ENCODE data around the gene TBX4. TPM values are rescaled to one million over a fixed set of nuclear protein-coding genes. Genes with fewer than 3 reads are reported as not detected.

Gene TBX4
- total RNA-seq (not detected), polyA plus RNA-seq (not detected), total RNA-seq (0 to 0.08 (median 0) reads per million in 6 experiments)

DNA sequence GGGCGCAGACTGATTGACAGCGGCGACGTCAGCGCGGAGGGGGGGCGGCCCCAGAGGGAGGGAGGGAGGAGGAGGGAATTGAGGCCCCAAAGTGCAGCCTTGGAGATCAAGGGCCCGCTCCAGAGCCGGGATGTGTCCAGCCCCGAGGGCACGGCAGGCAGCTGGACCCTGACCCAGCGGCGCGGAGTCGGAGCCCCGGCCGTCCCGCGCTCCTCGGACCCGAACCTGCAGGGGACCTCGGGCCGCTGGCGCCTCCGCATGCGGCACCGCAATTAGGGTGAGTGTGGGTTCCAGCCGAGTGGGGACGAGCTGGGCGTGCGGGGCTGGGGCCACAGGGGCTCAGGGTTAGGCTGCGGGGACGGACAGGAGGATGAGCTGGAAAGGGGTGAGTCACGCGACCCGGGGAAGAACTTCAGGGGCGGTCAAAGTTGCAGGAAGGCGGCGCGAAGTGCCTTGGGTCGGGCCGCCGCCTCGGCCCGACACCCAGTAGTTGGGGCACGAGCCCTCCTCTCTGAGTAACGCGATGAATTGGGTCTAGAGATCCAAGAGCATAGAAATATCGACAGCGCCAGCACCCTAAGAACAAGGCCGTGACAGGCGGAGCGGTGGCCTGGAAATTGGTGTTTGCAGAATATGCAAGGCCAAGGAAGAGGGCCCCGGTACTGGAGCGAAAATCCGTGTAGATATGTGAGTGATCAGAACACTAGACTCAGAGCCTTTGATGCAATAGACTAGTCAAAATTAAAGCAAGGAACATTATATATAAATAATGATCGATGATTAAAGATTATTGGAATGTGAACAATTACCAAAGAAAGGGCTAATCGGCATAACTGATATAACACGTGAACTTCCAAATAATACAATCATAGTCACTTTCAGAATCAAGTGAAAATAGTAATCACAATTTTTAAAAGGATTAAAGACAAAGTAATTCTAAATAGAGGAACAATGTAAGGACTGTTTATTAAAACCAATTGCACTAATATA lies at the start of gene TBX4:
Gene TBX4, plus strand, starts transcription at position 122 of the 990 bp plus-strand sequence. CDS start 4,069 bp downstream, outside the sequence.
- POLR2A ChIA-PET: no interaction called here
- peaks cover 12 to 47% (median 33%) of the 10 kb centered on the region in 4 donors for H3K4me1 Mint-ChIP-seq
- H3K27me3 Mint-ChIP-seq: peaks cover 39 to 74% (median 61%) of the 10 kb centered on the region in 5 donors
- H3K4me3 Mint-ChIP-seq: peak within 1 kb of the TSS; percentile 64 to 85 (median 71)
- peak within 1 kb of the TSS in 1 of 10 donors; percentile 83 for H3K27ac Mint-ChIP-seq
- H3K36me3 Mint-ChIP-seq: peaks cover 2 to 4% (median 3%) of the 10 kb centered on the region in 3 donors
- peak in 1 of 2 donors; percentile 16 for ATAC-seq
- DNase-seq: no peak
- peaks cover 0 to 5% (median 0%) of the 10 kb centered on the region in 9 donors for H3K9me3 Mint-ChIP-seq

DNA sequence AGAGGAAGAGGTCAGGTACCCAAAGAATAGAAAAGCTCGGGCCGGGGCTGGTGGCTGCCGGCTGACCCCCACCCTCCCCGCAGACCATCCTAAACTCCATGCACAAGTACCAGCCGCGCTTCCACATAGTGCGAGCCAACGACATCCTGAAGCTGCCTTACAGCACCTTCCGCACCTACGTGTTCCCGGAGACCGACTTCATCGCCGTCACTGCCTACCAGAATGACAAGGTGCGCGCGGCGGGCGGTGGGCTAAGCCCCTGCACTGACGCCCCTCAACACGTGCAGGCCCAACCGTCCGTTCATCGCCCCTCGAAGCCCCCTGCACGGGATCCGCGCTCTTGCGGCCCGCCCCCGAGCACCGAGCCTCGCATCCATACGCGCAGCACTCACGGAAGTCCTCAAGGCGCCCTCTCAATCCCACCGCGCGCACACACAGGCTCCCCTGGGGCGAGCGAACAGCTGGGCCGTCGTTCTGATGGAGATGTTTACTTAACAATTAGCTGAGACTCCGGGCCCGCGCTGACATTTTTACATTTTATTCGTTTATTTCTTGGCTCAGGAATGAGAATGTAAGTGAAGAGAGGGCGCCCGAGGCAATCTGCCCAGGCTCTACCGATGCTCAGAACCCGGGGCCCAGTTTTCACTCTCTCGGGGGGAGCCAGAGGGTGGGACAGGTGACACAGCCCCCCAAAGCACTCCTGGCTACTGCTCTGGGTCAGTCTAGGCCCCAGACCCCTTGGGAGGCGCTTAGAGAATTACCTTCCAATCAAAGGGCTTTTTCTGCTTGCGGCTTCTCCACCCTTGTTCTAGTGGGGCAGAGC lies 49.0 kb upstream of the TBX4 start:
- no peak for DNase-seq
- POLR2A ChIA-PET: no interaction called here
- Mint-ChIP-seq H3K9me3 (peaks cover 0 to 2% (median 0%) of the 10 kb centered on the region in 9 donors), H3K36me3 (peaks cover 0 to 5% (median 0%) of the 10 kb centered on the region in 3 donors), H3K4me1 (peaks cover 22 to 49% (median 45%) of the 10 kb centered on the region in 4 donors), H3K4me3 (peak overlapping the region; percentile 54 to 84 (median 74)), H3K27me3 (peaks cover 38 to 72% (median 59%) of the 10 kb centered on the region in 5 donors), H3K27ac (peak overlapping the region in 2 of 10 donors; percentile 43 to 72)
- peak; percentile 49 to 51 for ATAC-seq

DNA sequence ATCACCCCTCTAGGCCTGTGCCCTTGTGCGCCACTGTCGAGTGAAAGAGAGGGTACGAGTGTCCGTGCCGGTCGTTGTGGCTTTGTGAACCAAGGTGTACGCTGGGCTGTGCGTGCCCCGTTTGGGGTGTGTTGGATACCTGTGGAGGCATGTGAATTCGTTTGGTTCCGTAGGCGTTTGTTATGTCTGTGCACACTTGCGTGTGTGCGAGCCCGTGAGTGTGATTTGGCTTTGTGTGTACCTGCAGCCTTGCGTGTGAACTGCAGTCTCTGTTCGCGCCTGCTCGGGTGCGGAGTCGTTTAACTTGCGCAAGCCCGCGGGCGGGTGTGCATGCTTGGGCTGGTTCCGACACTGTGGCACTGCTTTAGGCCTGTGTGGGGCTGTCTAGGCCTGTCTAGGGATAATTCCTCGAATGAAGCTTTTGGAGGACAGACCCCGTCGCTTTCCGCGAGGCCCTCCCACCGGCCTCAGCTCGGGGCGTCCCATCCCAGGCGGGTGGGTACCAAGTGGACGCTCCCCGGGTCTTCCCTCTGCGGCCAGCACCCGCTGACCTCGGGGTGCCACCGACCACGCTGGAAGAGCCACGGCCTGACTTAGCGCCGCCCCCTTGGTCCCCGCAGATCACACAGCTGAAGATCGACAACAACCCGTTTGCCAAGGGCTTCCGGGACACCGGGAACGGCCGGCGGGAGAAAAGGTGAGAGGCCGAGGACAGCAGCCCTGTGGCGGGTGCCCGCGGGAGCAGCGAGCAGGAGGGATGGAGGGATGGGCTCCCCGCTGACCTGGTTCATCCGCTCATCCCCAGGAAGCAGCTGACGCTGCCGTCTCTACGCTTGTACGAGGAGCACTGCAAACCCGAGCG lies 48.2 kb upstream of the TBX4 start:
- ATAC-seq: peak; percentile 26 to 30

DNA sequence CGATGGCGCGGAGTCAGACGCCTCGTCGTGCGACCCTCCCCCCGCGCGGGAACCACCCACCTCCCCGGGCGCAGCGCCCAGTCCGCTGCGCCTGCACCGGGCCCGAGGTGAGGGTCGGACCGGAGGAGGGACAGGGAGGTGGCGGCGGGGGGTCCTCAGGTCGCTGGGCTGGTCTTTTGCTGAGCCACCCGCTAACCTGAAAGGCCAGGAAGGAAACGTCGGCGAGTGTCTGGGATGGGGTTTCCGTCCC lies 47.6 kb upstream of the TBX4 start:
- Mint-ChIP-seq H3K4me1 (peaks cover 23 to 50% (median 46%) of the 10 kb centered on the region in 4 donors), H3K27ac (no peak overlapping the region), H3K9me3 (peaks cover 0 to 2% (median 0%) of the 10 kb centered on the region in 9 donors), H3K4me3 (peak overlapping the region in 7 of 10 donors; percentile 20 to 84 (median 59)), H3K27me3 (peaks cover 38 to 74% (median 60%) of the 10 kb centered on the region in 5 donors), H3K36me3 (peaks cover 0 to 3% (median 0%) of the 10 kb centered on the region in 3 donors)
- no peak for DNase-seq
- ATAC-seq: no peak
- POLR2A ChIA-PET: no interaction called here

More for the DNA sequence above, 48.2 kb upstream of the TBX4 start:
- H3K36me3 Mint-ChIP-seq: peaks cover 0 to 3% (median 0%) of the 10 kb centered on the region in 3 donors
- H3K4me3 Mint-ChIP-seq: peak overlapping the region; percentile 54 to 84 (median 74)
- no peak overlapping the region for H3K27ac Mint-ChIP-seq
- H3K9me3 Mint-ChIP-seq: peaks cover 0 to 2% (median 0%) of the 10 kb centered on the region in 9 donors
- POLR2A ChIA-PET: no interaction called here
- H3K4me1 Mint-ChIP-seq: peaks cover 23 to 50% (median 46%) of the 10 kb centered on the region in 4 donors
- peaks cover 38 to 72% (median 60%) of the 10 kb centered on the region in 5 donors for H3K27me3 Mint-ChIP-seq
- DNase-seq: peak in 1 of 10 donors; percentile 59

DNA sequence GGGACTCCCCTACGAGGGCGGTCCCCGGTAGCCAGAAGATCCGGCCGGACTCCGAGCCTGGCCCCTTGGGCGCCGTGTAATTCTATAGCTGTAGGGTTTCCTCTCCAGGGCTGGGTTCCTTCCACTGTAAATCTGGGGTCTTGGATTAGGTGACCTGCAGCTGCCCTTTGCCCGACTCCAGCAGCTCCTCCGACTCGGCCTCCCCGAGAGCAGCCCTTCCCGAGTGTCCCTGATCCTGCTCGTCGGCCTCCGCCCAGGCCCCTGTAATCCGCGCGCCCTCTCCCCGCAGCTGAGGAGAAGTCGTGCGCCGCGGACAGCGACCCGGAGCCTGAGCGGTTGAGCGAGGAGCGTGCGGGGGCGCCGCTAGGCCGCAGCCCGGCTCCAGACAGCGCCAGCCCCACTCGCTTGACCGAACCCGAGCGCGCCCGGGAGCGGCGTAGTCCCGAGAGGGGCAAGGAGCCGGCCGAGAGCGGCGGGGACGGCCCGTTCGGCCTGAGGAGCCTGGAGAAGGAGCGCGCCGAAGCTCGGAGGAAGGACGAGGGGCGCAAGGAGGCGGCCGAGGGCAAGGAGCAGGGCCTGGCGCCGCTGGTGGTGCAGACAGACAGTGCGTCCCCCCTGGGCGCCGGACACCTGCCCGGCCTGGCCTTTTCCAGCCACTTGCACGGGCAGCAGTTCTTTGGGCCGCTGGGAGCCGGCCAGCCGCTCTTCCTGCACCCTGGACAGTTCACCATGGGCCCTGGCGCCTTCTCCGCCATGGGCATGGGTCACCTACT lies 47.1 kb upstream of the TBX4 start:
- ATAC-seq (no peak), DNase-seq (peak in 1 of 10 donors; percentile 43)
- POLR2A ChIA-PET: no interaction called here
- peak overlapping the region in 5 of 10 donors; percentile 20 to 81 (median 59) for H3K4me3 Mint-ChIP-seq
- H3K9me3 Mint-ChIP-seq: peaks cover 0 to 2% (median 0%) of the 10 kb centered on the region in 9 donors
- peaks cover 41 to 78% (median 63%) of the 10 kb centered on the region in 5 donors for H3K27me3 Mint-ChIP-seq
- peaks cover 0 to 3% (median 0%) of the 10 kb centered on the region in 3 donors for H3K36me3 Mint-ChIP-seq
- peaks cover 25 to 53% (median 49%) of the 10 kb centered on the region in 4 donors for H3K4me1 Mint-ChIP-seq
- H3K27ac Mint-ChIP-seq: no peak overlapping the region

DNA sequence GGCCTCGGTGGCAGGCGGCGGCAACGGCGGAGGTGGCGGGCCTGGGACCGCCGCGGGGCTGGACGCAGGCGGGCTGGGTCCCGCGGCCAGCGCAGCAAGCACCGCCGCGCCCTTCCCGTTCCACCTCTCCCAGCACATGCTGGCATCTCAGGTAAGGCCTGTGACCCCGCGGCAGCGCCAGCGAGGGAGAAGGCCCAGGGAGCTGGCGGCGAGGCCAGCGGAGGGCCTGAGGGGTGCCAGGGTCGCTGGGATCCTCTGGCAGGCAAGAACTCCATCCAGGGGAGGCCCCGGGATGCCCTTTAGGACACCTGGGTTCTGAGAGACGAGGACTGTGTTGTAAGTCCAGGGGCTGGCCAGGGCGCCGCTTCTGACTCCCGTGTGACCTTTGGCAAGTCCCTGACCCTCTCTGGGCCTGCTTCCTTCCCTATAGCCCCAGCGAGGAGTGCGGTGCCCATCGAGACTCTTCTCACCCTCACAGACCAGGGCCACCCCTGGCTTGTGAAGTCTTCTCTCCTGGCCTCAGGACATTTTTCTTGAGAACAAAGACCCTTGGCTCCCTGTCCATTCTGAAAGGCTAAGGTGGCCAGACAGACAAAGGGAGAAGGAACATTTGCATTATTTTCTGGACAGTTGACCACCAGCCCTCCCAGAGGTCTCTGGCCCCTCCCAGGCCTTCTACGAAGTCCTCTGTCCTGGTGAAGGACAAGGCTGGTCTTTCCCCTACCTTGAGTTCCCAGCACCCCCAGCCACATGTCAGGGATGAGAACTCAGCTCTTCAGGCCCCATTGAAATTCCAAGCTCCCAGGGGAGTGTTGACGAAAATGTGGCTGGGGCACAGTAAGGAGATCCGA lies 46.3 kb upstream of the TBX4 start:
- Mint-ChIP-seq H3K9me3 (peaks cover 0 to 2% (median 0%) of the 10 kb centered on the region in 9 donors), H3K4me3 (peak overlapping the region in 4 of 10 donors; percentile 7 to 34 (median 17)), H3K27me3 (peaks cover 41 to 81% (median 69%) of the 10 kb centered on the region in 5 donors), H3K36me3 (peaks cover 0 to 3% (median 0%) of the 10 kb centered on the region in 3 donors), H3K4me1 (peaks cover 28 to 55% (median 51%) of the 10 kb centered on the region in 4 donors), H3K27ac (peak overlapping the region in 1 of 10 donors; percentile 44)
- peak in 1 of 10 donors; percentile 52 for DNase-seq
- ATAC-seq: no peak
- POLR2A ChIA-PET: no interaction called here

DNA sequence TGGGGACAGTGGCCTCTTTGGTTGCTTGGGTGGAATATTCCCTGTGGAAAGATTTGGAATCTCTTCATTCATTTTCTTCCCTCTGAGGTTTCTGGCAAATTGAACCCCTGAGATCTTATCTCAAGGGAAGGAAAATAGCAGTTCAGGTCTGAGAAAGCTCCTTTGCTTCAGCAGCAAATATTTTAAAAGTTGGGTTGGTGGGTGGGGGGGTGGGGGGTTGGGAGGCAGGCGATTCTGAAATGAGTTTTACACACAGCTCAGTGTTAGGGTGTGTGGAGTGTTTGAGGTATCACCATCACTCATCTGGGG lies 45.7 kb upstream of the TBX4 start:
- no peak for DNase-seq
- POLR2A ChIA-PET: no interaction called here
- no peak for ATAC-seq
- Mint-ChIP-seq H3K9me3 (no peaks in the 10 kb centered on the region), H3K4me3 (peak overlapping the region in 3 of 10 donors; percentile 7 to 34 (median 22)), H3K4me1 (peaks cover 26 to 49% (median 46%) of the 10 kb centered on the region in 4 donors), H3K36me3 (peaks cover 0 to 3% (median 0%) of the 10 kb centered on the region in 3 donors), H3K27ac (peak overlapping the region in 1 of 10 donors; percentile 44), H3K27me3 (peaks cover 36 to 75% (median 64%) of the 10 kb centered on the region in 5 donors)

DNA sequence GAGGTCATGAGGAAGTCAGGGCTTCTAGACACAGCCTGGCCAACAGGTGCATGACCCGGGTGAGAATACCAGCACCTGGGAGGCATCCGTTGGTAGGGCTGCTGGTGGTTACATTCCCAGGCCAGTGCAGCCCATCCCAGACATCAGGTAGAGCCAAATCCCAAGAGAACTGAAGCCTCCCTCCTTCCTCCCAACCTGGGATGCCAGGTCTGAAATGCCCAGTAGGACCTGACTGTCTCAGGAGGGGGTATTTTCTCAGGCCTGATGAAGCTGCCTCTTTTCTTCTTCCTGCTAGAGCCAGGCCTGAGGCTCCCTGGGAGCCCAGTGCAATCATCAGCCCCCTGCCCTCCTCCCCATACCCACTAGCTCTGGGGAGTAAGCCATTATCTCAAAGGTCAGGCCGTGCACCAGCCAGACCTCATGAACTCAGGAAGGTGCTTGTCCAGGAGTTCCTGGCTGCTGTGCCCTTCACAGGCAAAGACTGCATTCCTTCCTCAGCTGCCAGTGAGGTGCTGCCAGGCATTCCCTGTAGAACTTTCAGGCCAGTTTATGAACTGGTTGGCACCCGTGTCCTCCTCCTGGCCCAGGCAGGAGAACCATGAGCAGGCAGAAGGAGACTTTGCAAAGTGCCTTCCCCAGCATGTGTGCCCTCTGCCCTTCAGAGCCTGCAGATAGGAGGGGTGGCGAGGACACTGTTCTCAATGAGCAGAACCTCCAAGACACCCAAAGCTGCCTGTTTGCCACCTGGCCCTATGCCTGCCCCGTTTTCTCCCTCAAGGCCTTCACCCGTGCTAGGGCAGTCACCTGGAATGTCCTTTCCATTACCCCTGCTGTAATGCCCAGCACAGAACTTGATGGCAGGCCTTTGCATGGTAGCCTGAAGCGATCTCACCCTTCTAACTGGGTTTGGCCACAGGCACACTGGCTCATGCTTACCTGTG lies 45.0 kb upstream of the TBX4 start:
- Mint-ChIP-seq H3K27ac (no peak overlapping the region), H3K36me3 (peaks cover 0 to 3% (median 0%) of the 10 kb centered on the region in 3 donors), H3K9me3 (no peaks in the 10 kb centered on the region), H3K4me3 (peak overlapping the region in 4 of 10 donors; percentile 18 to 79 (median 34)), H3K4me1 (peaks cover 26 to 46% (median 44%) of the 10 kb centered on the region in 4 donors), H3K27me3 (peaks cover 34 to 68% (median 60%) of the 10 kb centered on the region in 5 donors)
- POLR2A ChIA-PET: no interaction called here
- DNase-seq: peak in 2 of 10 donors; percentile 13 to 30
- no peak for ATAC-seq

DNA sequence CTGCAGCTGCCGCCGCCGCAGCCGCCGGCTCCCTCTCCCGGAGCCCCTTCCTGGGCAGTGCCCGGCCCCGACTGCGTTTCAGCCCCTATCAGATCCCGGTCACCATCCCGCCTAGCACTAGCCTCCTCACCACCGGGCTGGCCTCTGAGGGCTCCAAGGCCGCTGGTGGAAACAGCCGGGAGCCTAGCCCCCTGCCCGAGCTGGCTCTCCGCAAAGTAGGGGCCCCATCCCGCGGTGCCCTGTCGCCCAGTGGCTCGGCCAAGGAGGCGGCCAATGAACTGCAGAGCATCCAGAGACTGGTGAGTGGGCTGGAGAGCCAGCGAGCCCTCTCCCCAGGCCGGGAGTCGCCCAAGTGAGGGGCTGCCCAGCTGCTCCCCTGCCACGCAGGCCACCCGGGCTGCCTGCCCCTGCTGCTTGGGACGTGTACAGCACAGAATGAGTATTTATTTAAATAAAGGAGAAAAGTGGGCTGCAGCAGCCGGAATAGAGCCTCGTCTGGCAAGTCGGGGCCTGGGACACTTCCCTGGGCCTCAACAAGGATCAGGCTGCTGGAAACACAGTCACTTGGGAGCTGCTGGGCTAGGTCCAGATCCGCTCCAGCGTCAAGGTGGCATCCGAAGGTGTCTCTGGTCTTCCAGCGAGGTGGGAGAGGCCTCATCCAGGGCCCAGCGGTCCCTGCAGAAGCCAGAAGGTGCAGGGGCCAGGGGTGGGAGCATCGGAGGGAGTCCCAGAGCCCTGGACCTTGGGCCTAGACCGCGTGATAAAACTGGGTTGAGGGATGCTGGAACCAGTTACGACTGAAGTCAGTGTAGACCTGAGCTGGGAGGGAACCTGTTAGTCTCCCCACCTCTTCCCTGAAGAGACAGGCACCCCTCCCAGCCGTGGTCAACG lies 43.8 kb upstream of the TBX4 start:
- Mint-ChIP-seq H3K27me3 (peaks cover 27 to 60% (median 48%) of the 10 kb centered on the region in 5 donors), H3K9me3 (no peaks in the 10 kb centered on the region), H3K4me3 (peak overlapping the region; percentile 20 to 79 (median 74)), H3K36me3 (no peaks in the 10 kb centered on the region), H3K4me1 (peaks cover 18 to 35% (median 34%) of the 10 kb centered on the region in 4 donors), H3K27ac (peak overlapping the region in 1 of 10 donors; percentile 62)
- DNase-seq: peak in 2 of 10 donors; percentile 17 to 61
- POLR2A ChIA-PET: no interaction called here
- no peak for ATAC-seq

Measured in naive thymus-derived CD8-positive, alpha-beta T cell (primary cell).